ENCODE results near the gene BMP2K. TPM values are rescaled to one million over a fixed set of nuclear protein-coding genes. Genes with fewer than 3 reads are reported as not detected.

Gene BMP2K
- total and polyA plus RNA-seq, 2 of the 8 experiments (the other 6 are each of a cell fraction or from before 2014, with no cell fraction given), result 15.6 to 24.1 TPM

DNA sequence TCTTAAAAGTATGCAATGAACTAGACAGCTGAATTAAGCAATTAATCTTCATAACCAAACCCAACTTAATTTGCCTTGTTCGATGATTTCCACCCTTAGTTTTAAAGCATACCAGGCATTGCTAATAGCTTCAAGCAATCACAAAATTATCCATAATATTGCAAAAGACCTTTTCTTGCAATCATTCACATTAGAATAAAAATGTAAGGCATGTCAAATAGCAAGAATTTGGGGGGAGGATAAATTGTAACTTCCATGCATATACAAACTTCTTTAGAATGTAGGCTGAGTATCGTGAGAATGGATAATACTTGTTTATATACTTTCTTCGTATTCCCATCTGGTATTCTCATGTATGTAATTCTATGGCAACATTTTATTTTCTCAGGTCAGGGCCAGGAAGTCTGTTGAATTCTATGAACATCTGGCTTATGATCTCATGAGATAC is 28.7 kb upstream of the BMP2K start:
- CTCF ChIA-PET (ENCODE audit: partially characterized antibody), result interaction anchor here (0.5 to 1.2 kb wide), 4 partner anchors 21 to 116 kb away, joined by 3 read pairs; no protein-coding TSS in a partner anchor
- TF ChIP-seq HDAC6 (IDR thresholded peaks at IDR 0.05; ENCODE audit: low read depth, low read length) (no peak), BRCA1 (IDR thresholded peaks at IDR 0.05; ENCODE audit: low read depth, low read length) (no peak), CREB1 (IDR thresholded peaks at IDR 0.05) (no peak), NANOG (IDR thresholded peaks at IDR 0.05; ENCODE audit: insufficient read depth, low read depth, low read length, poor library complexity, severe bottlenecking) (no peak), SIX5 (IDR thresholded peaks at IDR 0.05; ENCODE audit: low read depth, low read length) (no peak), RXRA (IDR thresholded peaks at IDR 0.05; ENCODE audit: insufficient read depth, low read depth, low read length) (no peak), SAP30 (IDR thresholded peaks at IDR 0.05; ENCODE audit: insufficient read depth, insufficient replicate concordance, low read length) (no peak), POLR2A (IDR thresholded peaks at IDR 0.05; ENCODE audit: control extremely low read depth in 1 of 2, low read depth in 2 of 2, low read length in 2 of 2) (no peak), EZH2 (IDR thresholded peaks at IDR 0.05; ENCODE audit: low read depth, low read length, severe bottlenecking) (no peak), CHD2 (IDR thresholded peaks at IDR 0.05; ENCODE audit: low read length) (no peak), BACH1 (IDR thresholded peaks at IDR 0.05; ENCODE audit: low read length) (no peak), GTF2F1 (IDR thresholded peaks at IDR 0.05; ENCODE audit: borderline replicate concordance, low read depth, low read length) (no peak)
- TF ChIP-seq, protein P1, sequence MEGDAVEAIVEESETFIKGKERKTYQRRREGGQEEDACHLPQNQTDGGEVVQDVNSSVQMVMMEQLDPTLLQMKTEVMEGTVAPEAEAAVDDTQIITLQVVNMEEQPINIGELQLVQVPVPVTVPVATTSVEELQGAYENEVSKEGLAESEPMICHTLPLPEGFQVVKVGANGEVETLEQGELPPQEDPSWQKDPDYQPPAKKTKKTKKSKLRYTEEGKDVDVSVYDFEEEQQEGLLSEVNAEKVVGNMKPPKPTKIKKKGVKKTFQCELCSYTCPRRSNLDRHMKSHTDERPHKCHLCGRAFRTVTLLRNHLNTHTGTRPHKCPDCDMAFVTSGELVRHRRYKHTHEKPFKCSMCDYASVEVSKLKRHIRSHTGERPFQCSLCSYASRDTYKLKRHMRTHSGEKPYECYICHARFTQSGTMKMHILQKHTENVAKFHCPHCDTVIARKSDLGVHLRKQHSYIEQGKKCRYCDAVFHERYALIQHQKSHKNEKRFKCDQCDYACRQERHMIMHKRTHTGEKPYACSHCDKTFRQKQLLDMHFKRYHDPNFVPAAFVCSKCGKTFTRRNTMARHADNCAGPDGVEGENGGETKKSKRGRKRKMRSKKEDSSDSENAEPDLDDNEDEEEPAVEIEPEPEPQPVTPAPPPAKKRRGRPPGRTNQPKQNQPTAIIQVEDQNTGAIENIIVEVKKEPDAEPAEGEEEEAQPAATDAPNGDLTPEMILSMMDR (IDR thresholded peaks at IDR 0.05; ENCODE audit: control extremely low read depth in 1 of 3, insufficient read depth in 1 of 3, low read depth in 1 of 3, low read length in 3 of 3), result no peak

More for the DNA sequence above, 28.7 kb upstream of the BMP2K start:
- Histone ChIP-seq H3K79me1 (ENCODE audit: low read depth, low read length) (no peaks in the 10 kb centered on the region), H3K36me3 (ENCODE audit: control insufficient read depth in 2 of 4, insufficient read depth in 4 of 4, low read length in 3 of 4) (no peaks in the 10 kb centered on the region), H2BK15ac (ENCODE audit: low read length) (no peak overlapping the region), H3K4me1 (replicated peaks in 1 of 4; ENCODE audit: control insufficient read depth in 3 of 4, insufficient read depth in 4 of 4, low read length in 3 of 4) (no peaks in the 10 kb centered on the region), H3K27ac (ENCODE audit: low read depth, low read length) (no peak overlapping the region), H2AFZ (ENCODE audit: low read length) (no peak overlapping the region), H2AK5ac (ENCODE audit: low read depth, low read length) (no peak overlapping the region), H2BK5ac (ENCODE audit: low read depth, low read length) (no peak overlapping the region), H3K9ac (replicated peaks in 1 of 4; ENCODE audit: extremely low read depth in 1 of 4, low read depth in 3 of 4, low read length in 3 of 4) (no peak overlapping the region), H4K8ac (ENCODE audit: extremely low read depth, insufficient read depth, low read length) (no peak overlapping the region), H2BK120ac (replicated peaks; ENCODE audit: low read depth, low read length) (no peak overlapping the region), H3K56ac (replicated peaks; ENCODE audit: insufficient read length, low read depth, low read length) (no peak overlapping the region), H3K23ac (ENCODE audit: insufficient read length) (no peak overlapping the region), H3K23me2 (ENCODE audit: low read depth, low read length) (no peaks in the 10 kb centered on the region), H4K91ac (replicated peaks; ENCODE audit: insufficient read length, low read length) (no peak overlapping the region), H3K4ac (replicated peaks; ENCODE audit: insufficient read length, low read depth, low read length) (no peak overlapping the region), H2BK12ac (ENCODE audit: low read depth, low read length) (no peak overlapping the region), H3K27me3 (replicated peaks in 1 of 4; ENCODE audit: control insufficient read depth in 3 of 4, extremely low read depth in 1 of 4, insufficient read depth in 3 of 4, low read length in 3 of 4) (no peaks in the 10 kb centered on the region), H3K18ac (ENCODE audit: extremely low read depth, low read length) (no peak overlapping the region), H3K4me2 (ENCODE audit: insufficient read depth in 1 of 2, low read depth in 2 of 2, low read length in 2 of 2) (no peak overlapping the region), H3K9me3 (ENCODE audit: insufficient read depth in 2 of 2, low read depth in 1 of 2, low read length in 1 of 2) (no peaks in the 10 kb centered on the region), H2BK20ac (ENCODE audit: low read length) (no peak overlapping the region), H3K79me2 (ENCODE audit: control insufficient read depth in 1 of 2, insufficient read depth in 2 of 2, low read length in 2 of 2) (no peaks in the 10 kb centered on the region), H3K14ac (ENCODE audit: insufficient read length) (no peak overlapping the region), H4K20me1 (replicated peaks in 1 of 2; ENCODE audit: control insufficient read depth in 1 of 2, insufficient read depth in 2 of 2, low read length in 2 of 2) (no peaks in the 10 kb centered on the region), H3K4me3 (ENCODE audit: extremely low read depth in 1 of 4, insufficient read depth in 2 of 4, low read depth in 3 of 4, low read length in 4 of 4) (no peak overlapping the region), H4K5ac (ENCODE audit: insufficient read length, low read depth, low read length) (no peak overlapping the region)
- POLR2A ChIA-PET (ENCODE audit: partially characterized antibody), result interaction anchor here (0.6 kb wide), 1 partner anchor 119 kb away, joined by 3 read pairs; no protein-coding TSS in a partner anchor
- FAIRE-seq, result no peak
- 86% methylated on average over 3 of the region's 3 CpGs; no CpG with 5 or more reads in 1 of the 2 experiments for WGBS, 2 experiments (ENCODE audit: extremely low coverage in 1 of 2, insufficient coverage in 1 of 2, insufficient read length in 1 of 2, insufficient replicate concordance in 2 of 2, low coverage in 1 of 2, low lambda C conversion rate in 2 of 2, missing lambda C conversion rate in 1 of 2)
- no peak for DNase-seq (ENCODE audit: low read depth in 1 of 2, low spot score in 2 of 2)
